NCI-H748 (cell line): Measurements from ENCODE around the gene BCL2.
A peak's percentile ranks its signal among the peaks of the same experiment; 100 is the strongest.

Experiments used
- DNase-seq: peaks from one replicate; lab custom pipeline; 2025; ENCODE audit not compliant: unreplicated experiment; lab: John Stamatoyannopoulos, UW

The BCL2 gene

DNA sequence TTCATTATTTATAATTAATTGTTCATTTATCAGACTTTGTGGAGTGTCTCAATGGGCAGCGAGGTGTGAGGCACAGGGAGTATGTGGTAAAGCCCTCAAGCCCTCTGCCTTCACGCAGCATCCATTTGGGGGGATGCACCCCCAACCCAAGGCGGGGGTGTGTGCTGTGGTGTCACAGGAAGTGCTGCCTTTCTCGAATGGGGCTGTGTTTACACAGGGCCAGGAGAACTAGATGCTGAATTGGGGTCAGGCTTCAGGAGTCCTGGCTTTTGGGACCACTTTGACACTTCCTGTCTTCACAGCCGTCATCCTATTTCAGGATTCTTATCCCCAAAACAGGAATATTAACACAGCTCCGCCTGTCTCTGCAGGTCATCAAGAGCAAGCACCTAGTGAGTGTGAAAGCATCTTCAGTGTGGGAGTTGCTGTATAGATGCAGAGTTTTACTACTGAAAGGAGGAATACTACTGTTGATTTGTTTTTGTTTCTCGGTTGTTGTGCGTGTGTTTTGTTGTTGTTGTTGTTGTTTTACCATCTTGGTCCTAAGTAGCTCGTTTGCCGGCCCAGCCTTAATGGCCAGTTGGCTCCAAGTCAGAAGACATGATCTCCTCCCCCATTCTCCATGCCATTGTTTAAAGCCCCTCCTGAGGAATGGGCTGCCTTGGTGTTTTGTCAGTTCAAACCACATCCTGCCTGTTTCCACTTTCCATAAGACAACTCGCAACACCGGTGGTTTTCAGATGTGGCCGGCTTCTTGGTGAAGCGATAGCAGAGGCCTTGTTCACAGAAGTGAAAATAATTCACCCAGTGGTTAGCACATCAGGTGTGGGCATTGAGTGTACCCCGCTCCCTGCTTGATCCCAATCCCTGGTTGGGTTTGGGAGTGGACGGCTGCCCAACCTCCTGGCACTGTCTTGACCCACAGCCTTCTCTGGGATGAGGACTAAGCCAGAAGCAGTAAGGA lies 221.3 kb downstream of the BCL2 start:
- no peak for DNase-seq

DNA sequence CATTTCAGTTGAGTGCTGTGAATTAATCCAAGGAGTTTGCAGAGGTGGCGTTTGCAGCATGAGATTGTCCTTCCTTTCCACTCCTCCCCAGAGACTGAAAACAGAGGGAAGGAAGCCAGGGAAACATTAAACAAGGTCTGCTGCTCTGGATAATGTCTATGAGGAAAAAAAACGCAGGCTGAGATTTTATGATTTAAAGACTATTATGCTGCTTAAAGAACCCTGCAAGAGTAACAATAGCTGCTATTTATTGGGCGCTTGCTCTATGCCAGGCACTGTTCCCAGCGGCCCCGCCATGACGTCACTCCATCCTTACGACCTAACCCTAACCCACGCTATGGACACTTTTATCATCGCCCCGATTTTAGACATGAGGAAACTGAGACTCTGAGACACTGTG lies 222.4 kb downstream of the BCL2 start:
- no peak for DNase-seq

DNA sequence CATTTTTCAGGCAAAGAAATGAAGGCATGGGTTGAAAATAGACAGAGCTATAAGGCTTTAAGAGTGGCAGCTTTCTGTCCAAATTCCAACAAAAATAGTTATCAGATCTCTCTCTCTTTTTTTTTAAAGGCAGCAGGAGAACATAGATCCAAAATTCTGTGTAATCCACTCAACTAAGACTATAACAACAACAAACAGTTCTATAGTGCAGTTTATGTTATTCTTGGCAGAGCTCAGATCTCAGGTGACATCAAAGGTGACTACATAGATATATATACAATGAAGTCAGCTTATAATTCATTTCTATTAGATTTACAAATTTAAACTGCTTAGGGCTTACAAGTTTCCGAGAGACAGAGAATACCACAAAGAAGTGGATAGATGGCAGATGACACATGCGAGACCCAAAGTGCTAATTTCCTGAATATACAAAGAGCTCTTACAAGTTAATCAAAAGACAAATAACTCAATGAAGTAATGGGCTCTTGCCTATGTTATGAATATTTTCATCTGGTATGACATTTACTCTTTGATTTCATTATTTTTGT lies 223.2 kb downstream of the BCL2 start:
- DNase-seq = no peak

DNA sequence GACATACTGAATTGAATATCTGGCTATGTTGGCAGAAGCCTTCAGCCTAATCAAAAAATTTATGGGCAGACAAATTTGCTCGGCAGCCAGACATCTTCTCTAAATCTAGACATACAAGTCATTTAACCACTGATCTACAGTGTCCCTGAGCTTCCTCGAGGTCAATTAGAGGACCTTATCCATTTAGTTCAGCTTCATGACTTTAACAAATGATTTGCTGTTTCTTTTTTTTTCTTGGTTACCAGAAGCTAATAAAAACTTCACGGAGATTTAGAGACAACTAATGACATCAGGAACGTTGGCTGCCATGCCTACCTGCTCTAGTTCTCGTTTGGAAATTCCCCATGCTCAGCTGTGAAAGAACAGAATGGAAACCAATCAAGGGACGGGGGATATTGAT lies 223.8 kb downstream of the BCL2 start:
- DNase-seq = no peak

DNA sequence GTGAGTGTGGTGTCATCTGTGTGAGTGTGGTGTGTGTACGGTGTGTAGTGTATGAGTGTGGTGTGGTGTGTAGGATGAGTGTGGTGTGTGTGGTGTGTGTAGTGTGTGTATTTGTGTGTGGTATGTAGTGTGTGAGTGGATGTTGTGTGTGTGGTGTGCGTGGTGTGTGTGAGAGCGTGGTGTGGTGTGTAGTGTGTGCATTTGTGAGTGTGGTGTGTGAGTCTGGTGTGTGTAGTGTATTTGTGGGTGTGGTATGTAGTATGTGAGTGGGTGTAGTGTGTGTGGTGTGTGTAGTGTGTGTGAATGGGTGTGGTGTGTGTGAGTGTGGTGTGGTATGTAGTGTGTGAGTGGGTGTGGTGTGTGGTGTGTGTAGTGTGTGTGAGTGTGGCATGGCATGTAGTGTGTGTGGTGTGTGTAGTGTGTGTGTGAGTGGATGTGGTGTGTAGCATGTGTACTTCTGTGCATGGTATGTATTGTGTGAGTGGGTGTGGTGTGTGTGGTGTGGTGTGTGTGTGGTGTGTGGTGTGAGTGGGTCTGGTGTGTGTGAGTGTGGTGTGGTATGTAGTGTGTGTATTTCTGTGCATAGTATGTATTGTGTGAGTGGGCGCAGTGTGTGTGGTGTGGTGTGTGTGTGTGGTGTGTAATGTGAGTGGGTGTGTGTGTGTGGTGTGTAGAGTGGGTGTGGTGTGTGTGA lies 227.8 kb downstream of the BCL2 start:
- DNase-seq = no peak

DNA sequence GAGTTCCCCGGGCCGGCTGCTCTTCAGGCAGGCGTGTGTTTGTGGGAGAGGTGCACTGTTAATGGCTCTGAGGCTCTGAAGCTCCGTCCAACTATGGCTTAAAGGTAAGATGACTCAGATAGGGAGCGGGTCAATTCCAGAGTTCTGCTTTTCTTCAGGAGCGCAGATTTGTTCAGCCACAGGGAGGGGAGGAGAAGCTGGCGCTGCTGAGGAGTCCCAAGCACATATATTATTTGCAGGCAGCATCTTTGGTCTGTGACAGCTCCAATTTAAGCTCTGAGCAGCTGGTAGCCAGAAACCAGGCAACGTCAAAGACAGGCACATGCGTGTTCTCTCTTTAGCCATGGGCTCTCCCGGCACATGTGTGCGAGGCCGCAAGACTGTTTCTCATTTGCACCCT lies 229.2 kb downstream of the BCL2 start:
- no peak for DNase-seq

DNA sequence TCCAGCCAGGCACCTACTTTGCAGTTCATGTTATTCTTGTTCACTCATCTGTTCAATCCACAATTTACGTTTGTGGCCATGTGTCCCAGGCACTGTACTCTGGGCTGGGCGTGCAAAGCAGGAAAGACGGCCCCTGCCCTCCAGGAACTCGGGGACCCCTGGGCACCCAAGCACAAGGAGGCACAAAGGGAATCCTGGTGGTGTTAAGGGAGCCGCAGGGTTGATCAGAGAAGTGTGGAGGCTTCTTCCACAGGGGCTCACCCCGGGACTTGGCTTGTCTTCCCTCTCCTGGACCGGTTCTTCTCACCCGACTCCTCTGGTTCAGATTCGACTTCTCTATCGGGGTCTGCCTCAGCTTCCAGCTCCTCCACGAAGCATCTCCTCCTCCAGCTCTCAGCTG lies 230.5 kb downstream of the BCL2 start:
- DNase-seq = no peak

DNA sequence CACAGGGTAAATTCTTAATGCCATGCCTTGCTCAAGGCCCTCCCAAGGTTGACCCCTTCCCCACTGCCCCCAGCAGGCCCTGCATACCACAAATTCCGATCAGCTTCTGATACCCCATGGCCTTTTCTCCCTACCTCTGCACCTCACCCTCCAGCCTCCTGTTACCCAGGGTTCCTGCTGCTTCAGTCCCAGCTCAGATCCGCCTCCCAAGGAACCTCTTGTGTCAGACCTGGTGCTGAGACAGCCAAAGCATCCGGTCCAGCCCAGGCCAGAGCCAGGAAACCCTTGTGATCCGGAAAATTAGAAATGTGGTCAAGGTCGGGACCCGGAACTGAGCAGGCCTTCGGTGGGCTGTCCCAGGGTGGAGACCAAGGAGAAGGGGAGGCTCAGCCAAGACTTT lies 231.3 kb downstream of the BCL2 start:
- no peak for DNase-seq

DNA sequence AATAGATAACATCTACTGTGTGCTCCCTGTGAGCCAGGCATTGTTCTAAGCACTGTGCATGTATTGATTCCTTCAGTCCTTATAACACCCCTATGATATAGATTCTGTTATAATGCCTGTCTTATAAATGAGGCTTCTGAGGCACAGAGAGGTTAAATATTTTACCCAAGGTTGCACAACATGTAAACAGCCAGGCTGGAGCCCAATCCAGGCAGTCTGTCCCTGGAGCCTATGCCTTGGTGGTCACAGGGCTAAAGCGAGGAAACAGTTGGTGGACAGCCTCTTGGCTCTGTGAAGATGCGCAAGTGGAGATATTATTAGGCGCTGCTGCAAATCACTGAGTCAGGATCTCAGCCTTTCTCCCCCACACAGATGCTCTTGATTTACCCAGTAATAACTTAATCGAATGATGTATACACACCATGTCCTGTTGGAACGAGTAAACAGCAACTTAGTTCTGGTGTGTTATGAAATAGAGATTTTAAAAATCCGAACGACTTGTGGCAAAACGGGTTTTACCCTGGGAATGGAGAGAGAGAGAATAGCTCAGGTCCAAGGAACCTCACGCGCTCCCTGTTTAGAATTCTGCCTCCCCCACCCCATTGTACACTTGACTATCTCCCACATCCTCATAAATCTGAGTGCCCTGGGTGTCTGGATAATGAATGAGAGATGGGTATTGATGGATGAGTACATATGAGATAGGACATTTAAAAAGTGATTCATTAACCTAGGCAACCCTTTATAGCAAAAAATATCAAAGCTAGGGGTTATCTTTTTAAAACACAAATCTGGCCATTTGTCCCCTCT lies 231.9 kb downstream of the BCL2 start:
- DNase-seq = no peak

DNA sequence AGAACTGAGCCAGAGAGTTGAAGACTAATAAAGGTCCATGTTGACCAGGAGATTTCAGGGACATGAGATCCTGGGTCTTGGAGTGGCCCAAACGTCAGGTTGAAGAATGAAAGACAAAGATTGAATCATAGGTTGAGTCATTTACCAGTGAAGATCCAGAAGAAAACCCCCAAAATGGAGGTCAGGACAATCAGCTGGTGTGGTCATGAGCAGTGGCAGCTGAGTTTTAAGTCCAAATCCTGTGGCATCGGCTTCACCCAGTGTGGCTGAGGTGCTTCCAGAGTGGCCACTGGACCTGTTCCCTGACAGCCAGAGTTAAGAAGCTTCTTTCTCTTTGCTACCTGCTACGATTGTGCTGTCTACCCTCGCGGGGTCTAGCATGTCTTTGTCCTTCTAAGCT lies 234.0 kb downstream of the BCL2 start:
- no peak for DNase-seq

DNA sequence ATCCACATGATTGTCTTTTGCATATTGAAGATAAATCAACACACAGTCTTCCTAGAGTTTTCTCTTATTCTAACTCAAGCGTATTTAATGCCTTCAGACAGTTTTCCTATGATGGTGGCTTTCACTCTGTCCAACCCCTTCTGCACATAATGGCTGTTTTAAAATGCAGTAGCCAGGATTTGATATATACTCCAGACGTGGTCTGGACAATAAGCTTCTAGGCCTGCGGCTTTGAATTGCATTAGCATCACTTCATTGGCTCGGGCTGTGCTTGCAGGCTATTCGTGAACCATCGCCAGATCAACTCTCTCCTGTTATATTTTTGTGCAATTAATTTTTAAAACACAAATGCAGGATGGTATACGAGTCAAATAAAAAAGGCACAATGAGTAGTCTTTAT lies 235.3 kb downstream of the BCL2 start:
- DNase-seq = no peak

DNA sequence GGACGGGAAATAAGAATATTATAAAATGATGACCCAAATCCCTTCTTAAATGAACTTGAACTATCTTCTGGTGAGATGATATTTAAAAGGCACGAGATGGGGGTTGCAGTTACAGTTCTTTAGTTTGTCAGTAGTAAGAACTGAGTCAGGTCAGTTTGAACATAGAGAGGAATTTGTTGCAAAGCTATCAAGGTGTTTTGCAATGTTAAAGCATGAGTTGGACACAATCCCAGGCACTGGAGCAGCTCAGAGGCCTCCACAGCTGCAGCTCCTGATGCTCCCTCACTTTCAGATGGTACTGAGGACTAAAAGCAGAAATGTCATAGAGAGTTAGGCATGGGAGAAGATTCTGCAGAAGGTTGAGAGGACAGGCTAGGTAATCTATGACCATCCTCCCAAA lies 236.0 kb downstream of the BCL2 start:
- DNase-seq = no peak

DNA sequence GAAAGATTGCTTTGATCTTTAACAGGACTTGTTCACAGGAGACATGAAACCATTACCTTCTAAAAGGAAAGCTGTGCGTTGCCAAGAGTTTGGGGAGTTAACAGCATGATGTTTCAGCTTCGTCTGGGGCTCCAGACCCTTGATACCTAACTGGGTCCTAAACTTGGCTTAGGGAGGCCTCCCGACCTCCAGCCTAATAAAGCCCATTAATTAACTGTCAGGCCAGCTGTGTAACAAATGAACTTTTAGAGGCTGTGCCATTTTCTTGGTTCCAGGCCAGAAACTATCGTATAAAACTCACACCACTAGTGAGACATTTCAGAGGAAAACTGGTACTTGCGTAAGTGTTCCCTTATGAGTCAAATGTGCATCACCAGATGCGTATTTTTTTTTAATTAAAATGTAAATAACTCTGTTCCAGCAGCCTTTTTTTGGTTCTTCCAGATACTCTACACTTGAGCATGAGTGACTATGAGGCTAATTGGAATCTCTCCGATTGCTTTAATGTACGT lies 236.5 kb downstream of the BCL2 start:
- DNase-seq = no peak

DNA sequence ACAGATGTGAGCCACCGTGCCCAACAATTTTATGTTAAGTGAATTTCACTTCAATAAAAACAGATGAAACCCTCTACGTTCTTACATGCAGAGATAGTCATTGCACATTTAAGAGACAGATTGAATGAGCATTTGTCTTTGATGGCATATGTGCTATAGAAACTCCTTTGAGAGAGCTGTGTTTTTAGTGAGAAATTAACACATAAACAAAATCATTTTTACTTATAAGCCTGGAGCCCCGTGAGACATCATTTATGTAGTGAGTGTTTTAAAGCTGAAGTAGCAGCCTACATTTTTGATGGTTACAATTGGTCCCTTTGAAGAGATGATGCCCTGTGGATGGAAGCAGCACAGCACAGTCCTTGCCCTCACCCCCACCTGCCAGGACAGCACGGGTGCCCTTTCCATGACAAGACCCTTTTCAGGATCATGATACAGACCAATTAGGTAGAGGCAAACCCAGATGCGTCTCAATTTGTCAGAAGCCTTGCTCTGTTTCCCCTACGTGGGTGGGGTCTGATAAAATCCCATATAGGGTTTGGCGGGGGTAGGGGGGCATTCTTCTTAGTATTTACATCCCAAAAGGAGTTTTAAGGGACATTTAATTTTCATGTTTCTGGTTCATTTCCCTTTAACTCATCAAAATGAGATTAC lies 237.1 kb downstream of the BCL2 start:
- no peak for DNase-seq

DNA sequence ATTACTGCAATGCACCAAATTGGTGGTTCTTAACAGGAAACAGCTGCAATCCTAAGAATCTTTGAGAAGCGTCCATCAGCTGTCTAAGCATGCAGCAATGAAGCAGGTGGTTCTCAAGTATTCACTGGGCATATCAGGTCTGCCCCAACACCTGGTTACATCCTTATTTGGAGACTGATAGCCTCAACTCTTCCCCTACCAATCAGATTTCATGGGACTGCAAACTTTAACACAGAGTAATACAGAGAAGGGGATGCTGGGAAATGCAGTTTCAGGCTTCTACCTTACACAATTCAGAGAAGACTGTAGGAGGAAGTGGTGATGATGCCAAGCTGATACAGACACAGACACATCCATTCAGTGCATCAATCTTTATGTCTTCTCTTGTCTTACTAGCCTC lies 240.5 kb downstream of the BCL2 start:
- no peak for DNase-seq

DNA sequence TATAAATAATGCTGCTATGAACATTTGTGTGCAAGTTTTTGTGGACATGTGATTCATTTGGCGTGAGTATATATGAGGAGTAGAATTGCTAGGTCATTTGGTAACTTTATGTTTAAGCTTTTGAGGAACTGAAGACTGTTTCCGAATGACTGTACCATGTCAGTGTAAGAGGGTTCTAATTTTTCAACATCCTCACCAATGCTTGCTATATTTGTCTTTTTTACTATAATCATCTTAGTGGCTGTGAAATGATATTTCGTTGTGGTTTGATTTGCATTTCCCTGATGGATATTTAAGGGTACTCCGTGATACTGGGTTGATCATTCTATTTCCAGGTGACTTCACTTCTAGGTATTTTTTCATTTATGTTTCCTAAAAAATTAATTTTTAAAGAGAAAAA lies 241.1 kb downstream of the BCL2 start:
- DNase-seq = no peak

DNA sequence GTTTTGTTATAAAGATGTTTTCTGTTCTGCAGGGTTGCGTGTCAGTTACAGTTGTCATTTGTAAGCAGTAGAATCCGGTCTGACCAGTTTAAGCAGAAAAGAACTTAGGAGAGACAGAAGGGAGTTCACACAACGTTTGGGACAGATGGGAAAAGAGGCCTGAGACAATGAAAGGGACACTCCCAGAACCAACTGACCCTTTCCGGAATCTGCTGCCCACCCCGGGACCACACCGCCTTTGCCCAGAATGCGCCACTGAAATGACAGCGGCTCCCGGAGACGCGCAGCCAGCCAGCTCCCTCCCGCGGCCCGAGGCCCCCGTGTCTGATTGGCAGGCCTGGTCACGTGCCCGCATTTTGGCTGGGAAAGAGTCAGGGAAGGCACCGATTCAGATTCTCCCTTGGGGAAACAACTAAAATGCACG lies 244.6 kb downstream of the BCL2 start:
- DNase-seq = peak; percentile 99

DNA sequence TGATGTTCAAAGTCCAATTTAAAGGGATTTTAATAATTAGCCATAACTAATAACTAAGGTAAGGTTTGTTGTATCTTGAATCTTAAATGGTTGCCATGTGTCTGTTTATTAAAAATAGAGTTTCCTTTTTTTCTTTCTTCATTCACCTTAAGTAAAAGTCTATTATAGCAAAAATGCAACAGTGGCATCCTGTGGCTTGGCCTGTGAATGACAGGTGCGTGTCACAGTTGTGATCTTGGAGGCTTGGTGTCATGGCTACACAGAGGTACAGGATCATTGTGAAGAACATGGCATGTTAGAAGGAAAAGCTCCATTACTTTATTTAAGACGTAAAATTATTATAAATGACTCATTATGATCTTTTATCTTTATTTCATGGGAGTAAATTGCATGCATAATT lies 246.1 kb downstream of the BCL2 start:
- DNase-seq = peak; percentile 62
